Upper lobe of left lung (tissue), 4 donors: ENCODE results near the gene RABEPK.

Experiments used
- CTCF ChIP-seq, 6 experiments: fragments of 450-650 bp in 4 of 6; fragments of 200-600 bp in 2 of 6; sonication (generic) in 2 of 6; IDR thresholded peaks; one replicate each; pipeline ENCODE4 v1.5.1; 2016 to 2019; ENCODE audit warnings: antibody characterized with exemption in 6 of 6
- POLR2AphosphoS5 ChIP-seq, 2 donors: sonication (generic); formaldehyde crosslinking; IDR thresholded peaks; one replicate each; pipeline ENCODE4 v1.5.1; 2017; ENCODE audit warnings: antibody characterized with exemption in 2 of 2

- TF ChIP-seq CTCF (IDR thresholded peaks at IDR 0.05), result no peak
- TF ChIP-seq POLR2AphosphoS5 (IDR thresholded peaks at IDR 0.05), result no peak
Measured at GRCh38 chr9:125172031-125172755, 28.1 kb upstream of the RABEPK start.
